Neutrophil (primary cell): ENCODE measurements around the gene GPR135.

Experiments
- H3K27ac ChIP-seq: fragments of 200-600 bp; sonication (generic); 2 replicates; pipeline ENCODE4 v1.5.1; 2016; ENCODE audit warnings: mild to moderate bottlenecking, moderate library complexity
- H3K27me3 ChIP-seq: fragments of 200-600 bp; sonication (generic); 2 replicates; pipeline ENCODE4 v1.6.0; 2016; ENCODE audit warnings: mild to moderate bottlenecking
- H3K36me3 ChIP-seq: fragments of 200-600 bp; sonication (generic); 2 replicates; pipeline ENCODE4 v1.5.1; 2017
- H3K4me1 ChIP-seq, 2 experiments: fragments of 200-600 bp in 1 of 2; sonication (generic) in 1 of 2; 1 replicate in 1 of 2; 2 replicates in 1 of 2; pipeline versions ENCODE4 v1.5.1 to v1.6.1; 2013 to 2016; ENCODE audit warnings: low read depth in 1 of 2, low read length in 1 of 2, mild to moderate bottlenecking in 1 of 2, moderate library complexity in 1 of 2; ENCODE audit not compliant: control insufficient read depth in 1 of 2, insufficient read depth in 1 of 2
- H3K4me3 ChIP-seq, 2 experiments: fragments of 200-600 bp in 1 of 2; sonication (generic) in 1 of 2; 1 replicate in 1 of 2; 2 replicates in 1 of 2; pipeline ENCODE4 v1.5.1; 2013 to 2016; ENCODE audit warnings: low read depth in 1 of 2, low read length in 1 of 2, mild to moderate bottlenecking in 1 of 2, moderate library complexity in 1 of 2
- H3K9me3 ChIP-seq: fragments of 200-600 bp; sonication (generic); 2 replicates; pipeline ENCODE4 v1.5.1; 2016
- TF ChIP-seq, protein P1 (sequence below): fragments of 200-600 bp; sonication (generic); IDR thresholded peaks from 2 replicates; pipeline ENCODE4 v1.5.1; 2016; ENCODE audit warnings: antibody characterized with exemption

GPR135 gene

DNA sequence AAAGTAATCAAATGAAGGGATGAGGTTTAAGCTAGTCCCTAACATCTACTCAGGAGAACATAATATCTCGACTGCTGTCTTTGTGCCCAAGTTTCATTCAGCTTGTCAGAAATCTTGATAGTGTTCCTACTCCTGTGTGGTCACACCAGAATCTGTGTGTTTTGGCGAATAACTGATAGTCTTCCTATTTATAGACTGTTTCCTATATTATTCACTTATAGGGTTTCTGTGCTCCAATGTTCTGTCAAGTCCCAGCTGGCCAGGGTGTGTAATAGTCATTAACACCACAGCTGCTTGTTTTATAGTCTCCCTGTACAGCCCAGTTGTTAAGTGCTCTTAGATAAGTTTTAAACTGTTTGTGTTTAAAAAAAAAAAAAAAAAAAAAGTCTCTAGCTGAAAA is 45.9 kb downstream of the GPR135 start:
- no peak overlapping the region for H3K4me3 ChIP-seq
- no peaks in the 10 kb centered on the region for H3K36me3 ChIP-seq
- H3K27ac ChIP-seq: no peak overlapping the region
- no peaks in the 10 kb centered on the region for H3K9me3 ChIP-seq
- TF ChIP-seq, protein P1, sequence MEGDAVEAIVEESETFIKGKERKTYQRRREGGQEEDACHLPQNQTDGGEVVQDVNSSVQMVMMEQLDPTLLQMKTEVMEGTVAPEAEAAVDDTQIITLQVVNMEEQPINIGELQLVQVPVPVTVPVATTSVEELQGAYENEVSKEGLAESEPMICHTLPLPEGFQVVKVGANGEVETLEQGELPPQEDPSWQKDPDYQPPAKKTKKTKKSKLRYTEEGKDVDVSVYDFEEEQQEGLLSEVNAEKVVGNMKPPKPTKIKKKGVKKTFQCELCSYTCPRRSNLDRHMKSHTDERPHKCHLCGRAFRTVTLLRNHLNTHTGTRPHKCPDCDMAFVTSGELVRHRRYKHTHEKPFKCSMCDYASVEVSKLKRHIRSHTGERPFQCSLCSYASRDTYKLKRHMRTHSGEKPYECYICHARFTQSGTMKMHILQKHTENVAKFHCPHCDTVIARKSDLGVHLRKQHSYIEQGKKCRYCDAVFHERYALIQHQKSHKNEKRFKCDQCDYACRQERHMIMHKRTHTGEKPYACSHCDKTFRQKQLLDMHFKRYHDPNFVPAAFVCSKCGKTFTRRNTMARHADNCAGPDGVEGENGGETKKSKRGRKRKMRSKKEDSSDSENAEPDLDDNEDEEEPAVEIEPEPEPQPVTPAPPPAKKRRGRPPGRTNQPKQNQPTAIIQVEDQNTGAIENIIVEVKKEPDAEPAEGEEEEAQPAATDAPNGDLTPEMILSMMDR: no peak
- no peaks in the 10 kb centered on the region for H3K4me1 ChIP-seq
- no peaks in the 10 kb centered on the region for H3K27me3 ChIP-seq

DNA sequence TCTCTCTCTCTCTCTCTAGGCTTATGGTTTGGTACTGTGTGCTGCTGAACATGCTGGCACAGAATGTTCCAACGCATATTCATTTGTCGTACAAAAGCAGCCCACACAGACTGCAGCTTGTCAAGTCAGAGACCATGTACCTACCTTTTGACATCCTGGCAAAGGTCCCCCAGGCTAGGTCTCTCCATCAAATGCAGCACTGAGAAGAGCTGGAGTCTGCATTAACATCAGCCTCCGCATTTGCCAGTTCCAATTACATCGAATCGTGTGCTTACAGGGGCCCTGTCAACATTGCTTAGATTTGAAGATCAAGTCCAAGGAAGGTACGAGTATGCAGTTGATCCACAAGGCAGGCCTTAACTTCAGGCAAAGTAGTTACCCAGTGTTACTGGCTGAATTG is 47.9 kb downstream of the GPR135 start:
- H3K27me3 ChIP-seq: no peaks in the 10 kb centered on the region
- H3K4me1 ChIP-seq: no peaks in the 10 kb centered on the region
- no peaks in the 10 kb centered on the region for H3K9me3 ChIP-seq
- H3K4me3 ChIP-seq: no peak overlapping the region
- H3K36me3 ChIP-seq: no peaks in the 10 kb centered on the region
- TF ChIP-seq, protein P1: no peak
- no peak overlapping the region for H3K27ac ChIP-seq

DNA sequence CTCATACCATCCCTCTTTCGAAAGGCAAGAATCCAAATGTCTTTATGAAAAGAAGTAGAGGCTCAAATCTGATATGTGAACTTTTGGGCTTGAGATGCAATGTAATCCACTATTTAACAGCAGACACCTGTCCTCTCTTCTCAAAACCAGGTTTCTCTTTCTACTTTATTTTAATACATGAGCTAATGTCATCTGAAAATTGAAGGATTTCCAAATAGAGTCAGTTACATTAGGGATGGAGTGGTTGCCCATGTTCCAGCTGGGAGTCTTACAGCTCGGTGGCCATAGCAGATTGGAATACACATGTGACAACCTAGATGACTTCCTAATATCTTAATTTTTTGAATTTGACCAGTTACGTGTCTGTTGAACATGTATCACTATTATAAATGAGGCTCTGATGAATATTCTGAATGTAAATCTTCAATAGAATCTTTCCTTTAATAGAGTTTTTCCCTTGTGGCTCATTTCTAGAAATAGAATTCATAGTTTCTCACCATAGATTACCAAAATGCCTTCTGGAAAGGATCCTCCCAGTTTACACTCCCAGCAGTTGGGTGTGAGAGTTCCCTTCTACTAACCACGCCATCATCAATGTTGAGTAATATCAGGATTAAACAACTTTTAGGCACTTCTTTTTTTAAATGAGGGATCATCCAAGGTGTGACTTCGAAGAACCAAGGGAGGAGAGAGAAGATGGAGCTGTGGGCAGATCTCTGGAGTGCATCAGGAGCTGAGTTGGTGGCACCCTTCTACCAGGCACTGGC is 49.2 kb downstream of the GPR135 start:
- no peaks in the 10 kb centered on the region for H3K9me3 ChIP-seq
- H3K27ac ChIP-seq: no peak overlapping the region
- H3K4me3 ChIP-seq: no peak overlapping the region
- TF ChIP-seq, protein P1: no peak
- H3K36me3 ChIP-seq: no peaks in the 10 kb centered on the region
- H3K27me3 ChIP-seq: no peaks in the 10 kb centered on the region
- no peaks in the 10 kb centered on the region for H3K4me1 ChIP-seq
